GM12878 (cell line): Measurements from ENCODE around the gene SETD2. TPM values are rescaled to one million over a fixed set of nuclear protein-coding genes. Genes with fewer than 3 reads are reported as not detected.
A peak's percentile ranks its signal among the peaks of the same experiment; 100 is the strongest.

ENCODE experiments used
- ATF2 ChIP-seq: IDR thresholded peaks from 2 replicates; pipeline ENCODE4 v1.6.1; 2012; ENCODE audit warnings: low read length, inconsistent platforms
- ATF3 ChIP-seq: IDR thresholded peaks from 2 replicates; pipeline ENCODE4 v1.6.1; 2011; ENCODE audit warnings: low read depth, mild to moderate bottlenecking, low read length, moderate library complexity, borderline replicate concordance; ENCODE audit errors: extremely low read depth
- BCL3 ChIP-seq: IDR thresholded peaks from 2 replicates; pipeline ENCODE4 v1.6.1; 2011; ENCODE audit warnings: borderline replicate concordance, low read depth, mild to moderate bottlenecking, moderate library complexity, low read length; ENCODE audit not compliant: insufficient read depth, poor library complexity, severe bottlenecking
- CHD4 ChIP-seq: fragments of 200-600 bp; sonication (generic); IDR thresholded peaks from 2 replicates; pipeline ENCODE4 v1.6.1; 2016; ENCODE audit warnings: mild to moderate bottlenecking
- CREM ChIP-seq: IDR thresholded peaks from 2 replicates; pipeline ENCODE4 v1.6.1; 2014; ENCODE audit warnings: antibody characterized with exemption, low read depth
- ESRRA ChIP-seq: IDR thresholded peaks from 2 replicates; pipeline ENCODE4 v1.6.1; 2012; ENCODE audit warnings: mild to moderate bottlenecking, low read length, improper control_type of control experiment
- HCFC1 ChIP-seq: fragments of 150-350 bp; IDR thresholded peaks from 2 replicates; pipeline ENCODE4 v1.6.1; 2014; ENCODE audit warnings: low read length
- MLLT1 ChIP-seq: fragments of 450-650 bp; IDR thresholded peaks from 2 replicates; pipeline ENCODE4 v1.6.1; 2016; ENCODE audit warnings: mild to moderate bottlenecking
- MYC ChIP-seq: IDR thresholded peaks from 2 replicates; pipeline ENCODE4 v1.6.1; 2011; ENCODE audit warnings: mild to moderate bottlenecking, low read length, moderate library complexity, inconsistent platforms; ENCODE audit not compliant: insufficient read depth, insufficient replicate concordance, insufficient read length, severe bottlenecking
- POLR2AphosphoS2 ChIP-seq: IDR thresholded peaks from 2 replicates; pipeline ENCODE4 v1.6.1; 2011; ENCODE audit warnings: low read depth, mild to moderate bottlenecking, low read length, improper control_type of control experiment, moderate library complexity
- RELB ChIP-seq: fragments of 450-650 bp; IDR thresholded peaks from 2 replicates; pipeline ENCODE4 v1.6.1; 2017; ENCODE audit warnings: low read depth, mild to moderate bottlenecking, moderate library complexity
- SMC3 ChIP-seq: IDR thresholded peaks from 2 replicates; pipeline ENCODE4 v1.6.1; 2011; ENCODE audit warnings: low read length, improper control_type of control experiment, borderline replicate concordance
- STAT3 ChIP-seq: IDR thresholded peaks from 2 replicates; pipeline ENCODE4 v1.6.1; 2011; ENCODE audit warnings: low read depth, low read length, improper control_type of control experiment
- TCF7 ChIP-seq: IDR thresholded peaks from 2 replicates; pipeline ENCODE4 v1.6.1; 2014; ENCODE audit warnings: antibody characterized with exemption, borderline replicate concordance
- ZBTB11 ChIP-seq: fragments of 450-650 bp; formaldehyde crosslinking; IDR thresholded peaks from 2 replicates; pipeline ENCODE4 v1.5.0; 2022; ENCODE audit warnings: mild to moderate bottlenecking, missing genetic modification characterization
- ZBTB33 ChIP-seq: fragments of 450-650 bp; IDR thresholded peaks from 2 replicates; pipeline ENCODE4 v1.6.1; 2017; ENCODE audit warnings: mild to moderate bottlenecking
- polyA plus RNA-seq, 11 experiments: library from polyadenylated mRNA; depleted of rRNA in 4 of 11; unstranded in 6 of 11; stranded (reverse) in 5 of 11; fragments of >200 nt; fragmentation: Nextera tagmentation in 4 of 11; fragmentation: Illumina TruSeq in 1 of 11; extraction: Ambion mirVana in 4 of 11; extraction: Trizol in 1 of 11; gene quantifications; 1 replicate in 1 of 11; 2 replicates in 10 of 11; pipeline versions ENCODE4 v1.2.1 to v1.2.3, GENCODE V29; 2011 to 2016; ENCODE audit warnings: inconsistent platforms in 2 of 11, missing spikeins in 2 of 11, low read depth in 1 of 11
- total RNA-seq, 4 experiments: library from RNA; depleted of rRNA in 3 of 4; stranded (reverse); fragments of >200 nt in 3 of 4; fragmentation: Illumina TruSeq in 1 of 4; extraction: Trizol in 1 of 4; gene quantifications; 2 replicates each; pipeline versions ENCODE4 v1.2.1 to v1.2.3, GENCODE V29; 2013 to 2021

SETD2 gene
- total and polyA plus RNA-seq, 10 of the 15 experiments (the other 5 are each of a cell fraction or from before 2014, with no cell fraction given): 8.4 to 44.9 (median 24.5) TPM

- TF ChIP-seq RELB (peak; percentile 92), CREM (peak; percentile 52; the same call in 1 of the 2 replicates), MYC (peak; percentile 91), BCL3 (no peak), ATF3 (peak; percentile 53; the same call in 1 of the 2 replicates), SMC3 (no peak), CHD4 (no peak), MLLT1 (peak; percentile 100), ATF2 (no peak), ZBTB11 (no peak), STAT3 (no peak), ZBTB33 (no peak), POLR2AphosphoS2 (0 out of 2 replicates have a peak, but pooled peaks have one; percentile 36), TCF7 (no peak), HCFC1 (peak; percentile 59), ESRRA (no peak)
These were observed 187.4 kb downstream of the SETD2 start, which contains the start of gene CCDC12 (continued) for GRCh38 chr3:46976326-46977190.
